ENCODE results near the gene SLC1A6.
A peak's percentile ranks its signal among the peaks of the same experiment; 100 is the strongest.

SLC1A6 gene

DNA sequence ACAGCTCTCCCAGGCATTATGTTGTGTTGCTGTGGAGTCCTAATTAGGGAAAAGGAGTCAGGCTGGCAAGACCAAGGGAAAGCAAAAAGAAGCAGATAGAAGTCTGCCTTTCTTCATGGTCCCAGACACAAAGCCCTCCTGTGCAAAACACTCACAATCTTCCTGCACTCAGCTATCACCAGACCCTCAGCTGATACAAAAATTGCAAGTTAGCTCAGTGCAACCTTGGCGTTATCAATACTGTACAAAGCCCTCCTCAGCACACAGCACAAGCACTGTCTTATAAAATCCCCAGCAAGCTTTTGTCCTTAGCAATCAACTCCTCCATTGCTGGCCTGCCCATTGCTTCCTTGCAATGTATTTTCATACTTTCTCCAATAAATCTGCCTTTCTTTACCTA is 35.2 kb downstream of the SLC1A6 start:
- no peak for DNase-seq (ENCODE audit: low read depth)
- TF ChIP-seq, protein P1, sequence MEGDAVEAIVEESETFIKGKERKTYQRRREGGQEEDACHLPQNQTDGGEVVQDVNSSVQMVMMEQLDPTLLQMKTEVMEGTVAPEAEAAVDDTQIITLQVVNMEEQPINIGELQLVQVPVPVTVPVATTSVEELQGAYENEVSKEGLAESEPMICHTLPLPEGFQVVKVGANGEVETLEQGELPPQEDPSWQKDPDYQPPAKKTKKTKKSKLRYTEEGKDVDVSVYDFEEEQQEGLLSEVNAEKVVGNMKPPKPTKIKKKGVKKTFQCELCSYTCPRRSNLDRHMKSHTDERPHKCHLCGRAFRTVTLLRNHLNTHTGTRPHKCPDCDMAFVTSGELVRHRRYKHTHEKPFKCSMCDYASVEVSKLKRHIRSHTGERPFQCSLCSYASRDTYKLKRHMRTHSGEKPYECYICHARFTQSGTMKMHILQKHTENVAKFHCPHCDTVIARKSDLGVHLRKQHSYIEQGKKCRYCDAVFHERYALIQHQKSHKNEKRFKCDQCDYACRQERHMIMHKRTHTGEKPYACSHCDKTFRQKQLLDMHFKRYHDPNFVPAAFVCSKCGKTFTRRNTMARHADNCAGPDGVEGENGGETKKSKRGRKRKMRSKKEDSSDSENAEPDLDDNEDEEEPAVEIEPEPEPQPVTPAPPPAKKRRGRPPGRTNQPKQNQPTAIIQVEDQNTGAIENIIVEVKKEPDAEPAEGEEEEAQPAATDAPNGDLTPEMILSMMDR (IDR thresholded peaks at IDR 0.05; ENCODE audit: low read length, missing control alignments), result no peak
- no peak overlapping the region for H3K4me3 ChIP-seq (replicated peaks; ENCODE audit: low read depth, low read length)

DNA sequence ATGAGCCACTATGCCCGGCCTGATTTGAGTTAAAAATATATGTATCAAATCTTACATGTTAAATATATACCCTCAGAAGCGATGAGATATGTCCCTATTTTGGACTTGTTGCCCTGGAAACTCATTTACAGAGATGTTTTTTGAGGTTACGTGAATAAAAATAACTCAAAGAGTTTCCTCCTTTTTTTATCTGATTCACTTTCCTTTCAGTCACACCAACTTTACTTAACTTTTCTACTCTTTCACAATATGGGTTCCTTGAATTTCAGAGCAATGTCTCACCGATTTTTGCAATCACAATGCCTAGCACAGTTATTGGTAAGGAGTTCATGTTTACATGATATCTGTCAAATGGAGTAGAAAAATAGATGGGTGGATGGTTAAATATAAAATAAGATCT is 36.1 kb downstream of the SLC1A6 start:
- no peak overlapping the region for H3K4me3 ChIP-seq (replicated peaks; ENCODE audit: low read depth, low read length)
- peak; percentile 51 for DNase-seq (ENCODE audit: low read depth)
- TF ChIP-seq, protein P1 (IDR thresholded peaks at IDR 0.05; ENCODE audit: low read length, missing control alignments), result no peak

DNA sequence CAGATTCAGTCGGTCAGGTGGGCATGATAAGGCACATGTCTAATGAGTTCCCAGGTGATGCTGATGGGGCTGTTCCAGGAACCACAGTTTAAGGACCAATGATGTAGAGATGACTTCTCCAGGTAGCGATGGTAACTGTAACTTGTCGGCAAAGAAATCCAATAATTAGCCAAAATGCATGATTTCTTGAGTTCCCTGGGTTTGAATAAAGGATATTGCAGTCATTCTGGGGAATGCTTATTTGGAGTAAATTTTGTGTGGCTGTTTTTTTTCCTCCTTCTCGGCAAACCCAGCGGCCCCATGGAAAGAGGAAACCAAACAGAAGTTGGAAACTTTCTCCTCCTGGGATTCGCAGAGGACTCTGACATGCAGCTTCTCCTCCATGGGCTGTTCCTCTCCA is 38.5 kb downstream of the SLC1A6 start, which contains the start of gene OR7C2:
Gene OR7C2, plus strand, starts transcription at position 301 of the 400 bp plus-strand sequence. Its CDS starts 0 bp downstream, at position 301.
- H3K4me3 ChIP-seq (replicated peaks; ENCODE audit: low read depth, low read length), result no peak within 1 kb of the TSS
- TF ChIP-seq, protein P1 (IDR thresholded peaks at IDR 0.05; ENCODE audit: low read length, missing control alignments), result no peak
- DNase-seq (ENCODE audit: low read depth), result no peak

DNA sequence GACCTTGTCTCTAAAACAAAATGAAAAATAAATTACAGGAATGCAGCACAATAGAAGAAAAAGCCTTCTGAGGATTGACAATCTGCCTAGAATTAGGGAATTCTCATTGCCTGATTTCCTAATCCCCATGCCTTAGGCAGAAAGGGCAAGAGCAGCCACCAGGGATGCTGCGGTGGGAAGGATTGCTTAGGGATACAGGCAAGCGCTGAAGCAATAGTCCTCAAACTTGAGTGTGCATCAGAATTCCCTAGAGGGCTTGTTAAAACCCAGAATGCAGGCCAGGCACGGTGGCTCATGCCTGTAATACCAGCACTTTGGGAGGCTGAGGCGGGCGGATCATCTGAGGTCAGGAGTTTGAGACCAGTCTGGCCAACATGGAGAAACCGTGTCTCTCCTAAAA is 39.4 kb downstream of the SLC1A6 start:
- H3K4me3 ChIP-seq (replicated peaks; ENCODE audit: low read depth, low read length), result no peak overlapping the region
- no peak for DNase-seq (ENCODE audit: low read depth)
- TF ChIP-seq, protein P1 (IDR thresholded peaks at IDR 0.05; ENCODE audit: low read length, missing control alignments), result no peak

DNA sequence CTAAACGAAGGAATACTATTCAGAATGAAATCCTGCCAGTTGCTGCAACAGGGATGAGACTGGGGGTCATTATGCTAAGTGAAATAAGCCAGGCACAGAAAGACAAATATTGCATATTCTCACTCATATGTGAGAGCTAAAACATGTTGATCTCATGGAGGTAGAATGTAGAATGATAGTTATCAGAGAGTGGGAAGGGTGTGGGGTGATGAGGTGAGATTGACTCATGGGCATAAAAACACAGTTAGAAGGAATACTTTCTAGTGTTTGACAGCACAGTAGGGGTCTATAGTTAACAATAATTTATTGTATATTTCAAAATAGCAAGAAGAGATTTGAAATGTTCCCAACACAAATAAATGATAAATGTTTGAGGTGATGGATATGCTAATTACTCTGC is 46.2 kb downstream of the SLC1A6 start:
- TF ChIP-seq, protein P1 (IDR thresholded peaks at IDR 0.05; ENCODE audit: low read length, missing control alignments), result no peak
- no peak overlapping the region for H3K4me3 ChIP-seq (replicated peaks; ENCODE audit: low read depth, low read length)
- no peak for DNase-seq (ENCODE audit: low read depth)

DNA sequence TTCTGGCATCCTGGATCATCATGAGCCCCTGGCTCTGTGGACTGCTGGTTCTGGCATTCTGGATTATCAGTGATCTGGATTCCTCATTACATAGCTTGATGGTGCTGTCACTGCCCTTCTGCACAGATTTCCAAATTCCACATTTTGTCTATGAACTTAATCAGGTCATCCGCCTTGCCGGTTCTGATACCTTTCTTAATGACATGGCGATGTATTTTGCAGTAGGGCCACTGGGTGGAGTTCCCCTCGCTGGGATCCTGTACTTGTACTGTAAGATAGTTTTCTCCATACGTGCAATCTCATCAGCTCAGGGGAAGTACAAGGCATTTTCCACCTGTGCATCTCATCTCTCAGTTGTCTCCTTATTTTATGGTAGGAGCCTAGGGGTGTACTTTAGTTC is 62.8 kb downstream of the SLC1A6 start:
- TF ChIP-seq, protein P1 (IDR thresholded peaks at IDR 0.05; ENCODE audit: low read length, missing control alignments), result no peak
- no peak for DNase-seq (ENCODE audit: low read depth)

DNA sequence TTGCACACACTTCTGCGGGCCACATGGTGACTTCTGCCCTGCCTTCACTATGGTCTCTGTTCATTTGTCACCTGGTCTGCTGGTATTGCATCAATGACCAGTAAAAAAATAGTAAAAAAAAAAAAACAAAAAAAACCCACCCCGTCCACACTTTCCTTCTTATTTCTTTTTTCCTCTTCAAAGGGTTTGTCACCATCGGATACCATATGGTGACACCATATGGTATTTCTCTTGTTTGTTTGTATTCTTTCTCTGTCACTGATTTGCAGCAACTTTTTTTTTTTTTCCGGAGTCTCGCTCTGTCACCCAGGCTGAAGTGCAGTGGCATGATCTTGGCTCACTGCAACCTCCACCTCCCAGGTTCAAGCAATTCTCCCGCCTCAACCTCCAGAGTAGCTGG is 64.5 kb downstream of the SLC1A6 start:
- no peak for DNase-seq (ENCODE audit: low read depth)
- TF ChIP-seq, protein P1 (IDR thresholded peaks at IDR 0.05; ENCODE audit: low read length, missing control alignments), result no peak
- no peak overlapping the region for H3K4me3 ChIP-seq (replicated peaks; ENCODE audit: low read depth, low read length)

More for the DNA sequence above, 62.8 kb downstream of the SLC1A6 start:
- no peak overlapping the region for H3K4me3 ChIP-seq (replicated peaks; ENCODE audit: low read depth, low read length)
